Subcutaneous adipose tissue (tissue), 4 donors: ENCODE results near the gene EDC4. TPM values are rescaled to one million over a fixed set of nuclear protein-coding genes. Genes with fewer than 3 reads are reported as not detected.

Experiments used
- total RNA-seq, 4 donors: library from RNA; depleted of rRNA; stranded (reverse); fragments of >200 nt; gene quantifications; one replicate each; pipeline ENCODE4 v1.1.0, GENCODE V29; 2016
- TF ChIP-seq, protein P1 (sequence below): fragments of 450-650 bp; IDR thresholded peaks from one replicate; pipeline ENCODE4 v1.5.1; 2016; ENCODE audit warnings: low read depth, mild to moderate bottlenecking, control low read depth, antibody characterized with exemption, moderate library complexity

EDC4 gene
- total RNA-seq, 4 donors from 2014 or later, result 21.0 to 47.5 (median 28.3) TPM

DNA sequence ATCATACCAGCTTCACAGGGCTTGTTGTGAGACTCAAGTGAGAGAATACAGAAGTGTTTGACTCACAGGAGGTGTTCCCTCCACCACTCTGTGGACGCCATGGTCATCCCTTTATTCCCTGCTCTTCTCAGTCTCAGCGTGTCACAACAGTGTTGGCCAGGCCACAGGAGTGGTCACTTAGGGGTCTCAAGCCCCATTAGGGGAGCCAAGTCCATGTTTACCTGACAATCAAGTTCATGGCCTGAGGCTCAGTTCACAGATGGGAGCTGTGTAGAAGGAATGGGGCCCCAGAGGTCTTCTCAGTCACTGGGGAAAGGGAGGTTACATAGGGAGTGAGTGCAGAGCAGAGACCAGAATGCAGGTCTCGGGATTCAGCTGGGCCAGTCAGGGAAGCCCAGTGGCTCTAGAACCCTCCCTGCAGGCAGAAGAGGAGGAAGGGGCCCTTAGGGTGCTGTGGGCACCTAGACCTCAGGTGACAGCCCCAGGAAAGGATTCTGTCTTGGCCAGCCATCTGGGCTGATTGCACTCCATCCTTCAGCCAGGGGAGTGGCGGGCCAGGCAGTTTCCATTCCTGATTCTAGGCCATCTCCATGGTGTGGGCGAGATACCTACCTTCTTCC lies 15.8 kb upstream of the EDC4 start:
- TF ChIP-seq, protein P1, sequence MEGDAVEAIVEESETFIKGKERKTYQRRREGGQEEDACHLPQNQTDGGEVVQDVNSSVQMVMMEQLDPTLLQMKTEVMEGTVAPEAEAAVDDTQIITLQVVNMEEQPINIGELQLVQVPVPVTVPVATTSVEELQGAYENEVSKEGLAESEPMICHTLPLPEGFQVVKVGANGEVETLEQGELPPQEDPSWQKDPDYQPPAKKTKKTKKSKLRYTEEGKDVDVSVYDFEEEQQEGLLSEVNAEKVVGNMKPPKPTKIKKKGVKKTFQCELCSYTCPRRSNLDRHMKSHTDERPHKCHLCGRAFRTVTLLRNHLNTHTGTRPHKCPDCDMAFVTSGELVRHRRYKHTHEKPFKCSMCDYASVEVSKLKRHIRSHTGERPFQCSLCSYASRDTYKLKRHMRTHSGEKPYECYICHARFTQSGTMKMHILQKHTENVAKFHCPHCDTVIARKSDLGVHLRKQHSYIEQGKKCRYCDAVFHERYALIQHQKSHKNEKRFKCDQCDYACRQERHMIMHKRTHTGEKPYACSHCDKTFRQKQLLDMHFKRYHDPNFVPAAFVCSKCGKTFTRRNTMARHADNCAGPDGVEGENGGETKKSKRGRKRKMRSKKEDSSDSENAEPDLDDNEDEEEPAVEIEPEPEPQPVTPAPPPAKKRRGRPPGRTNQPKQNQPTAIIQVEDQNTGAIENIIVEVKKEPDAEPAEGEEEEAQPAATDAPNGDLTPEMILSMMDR, result no peak

DNA sequence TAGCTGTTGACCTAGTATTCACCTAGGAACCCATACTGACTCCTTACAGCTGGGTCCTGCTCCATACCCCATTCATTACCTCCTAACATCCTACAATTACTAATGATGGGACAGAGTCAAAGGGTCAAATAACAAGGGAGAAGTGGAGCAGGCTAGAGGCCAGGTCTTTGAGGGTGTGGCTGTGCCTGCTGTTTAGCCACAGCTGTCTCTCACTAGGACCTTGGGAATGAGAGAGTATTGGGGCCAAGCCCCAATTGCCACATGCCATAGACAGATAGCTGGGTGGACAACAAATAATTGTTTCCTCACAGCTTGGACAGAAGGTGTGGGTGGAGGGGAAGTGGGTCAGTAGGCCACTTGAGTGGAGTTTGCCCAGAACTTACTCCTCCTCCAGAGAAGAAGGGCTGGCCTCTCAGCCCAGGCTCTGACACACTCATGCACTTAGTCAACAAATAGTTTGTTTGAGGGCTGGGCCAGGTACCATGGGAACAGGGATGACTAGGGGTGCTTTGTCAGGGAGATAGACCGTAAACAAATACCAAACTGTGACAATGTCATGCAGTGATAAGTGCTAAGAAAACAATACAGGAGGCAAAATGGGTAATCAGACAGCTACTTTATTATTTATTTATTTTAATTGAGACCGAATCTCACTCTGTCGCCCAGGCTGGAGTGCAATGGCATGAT lies 15.2 kb upstream of the EDC4 start:
- TF ChIP-seq, protein P1, result no peak

DNA sequence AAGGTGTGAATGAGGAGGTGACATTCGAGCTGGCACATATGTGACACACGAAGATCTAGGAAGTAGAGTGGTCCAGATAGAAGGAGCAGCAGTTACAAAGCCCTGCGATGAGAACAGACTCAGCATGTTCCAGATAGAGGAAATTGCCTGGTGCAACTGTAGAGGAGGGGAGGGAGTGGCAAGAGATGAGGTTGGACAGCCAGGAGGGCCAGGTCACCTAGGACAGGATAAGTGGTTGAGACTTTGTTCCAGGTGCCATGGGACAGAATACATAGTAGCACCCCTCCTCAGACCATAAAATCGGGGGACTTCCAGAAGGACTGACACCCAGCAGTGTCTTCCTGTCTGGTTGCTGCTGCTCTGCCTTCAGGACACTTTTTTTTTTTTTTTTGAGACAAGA lies 14.4 kb upstream of the EDC4 start:
- TF ChIP-seq, protein P1, result no peak

DNA sequence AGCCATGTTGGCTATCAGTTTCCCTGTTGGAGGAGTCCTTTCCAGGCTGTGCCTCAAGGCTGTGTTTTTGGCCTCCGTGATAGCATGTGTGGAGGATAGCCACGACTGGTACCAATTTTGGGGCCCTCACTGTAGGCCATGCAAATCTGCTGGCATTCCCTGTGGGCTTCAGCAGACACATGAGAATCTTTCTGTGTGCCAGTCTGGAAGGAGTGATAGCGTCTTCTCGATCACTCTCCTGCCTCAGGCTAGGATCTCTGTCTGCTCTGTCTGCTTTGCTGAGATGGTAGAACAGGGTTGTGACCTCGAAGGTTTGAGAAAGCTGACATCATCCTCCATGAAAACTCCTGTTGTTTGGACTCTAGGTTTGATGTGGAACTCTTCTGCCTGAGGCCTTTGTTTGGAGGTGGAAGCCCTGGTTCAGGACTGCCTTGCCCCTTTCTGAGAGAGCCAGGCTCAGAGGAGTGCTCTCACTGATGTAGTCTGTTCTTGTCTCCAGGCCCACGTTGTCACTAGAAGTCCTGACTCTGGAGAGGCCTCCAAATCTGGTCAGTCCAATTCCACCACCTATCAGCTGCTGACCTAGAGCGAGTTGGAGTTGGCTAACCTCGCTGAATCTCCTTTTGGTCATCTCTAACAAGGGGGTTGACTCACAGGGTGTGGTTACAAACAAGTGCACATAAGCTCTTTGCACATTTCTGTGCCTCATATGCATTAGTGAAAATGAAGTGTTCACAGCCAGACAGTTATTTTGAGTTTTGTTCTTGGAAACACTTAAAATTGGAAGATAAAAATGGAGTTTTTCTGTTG lies 12.1 kb upstream of the EDC4 start:
- TF ChIP-seq, protein P1, result no peak

DNA sequence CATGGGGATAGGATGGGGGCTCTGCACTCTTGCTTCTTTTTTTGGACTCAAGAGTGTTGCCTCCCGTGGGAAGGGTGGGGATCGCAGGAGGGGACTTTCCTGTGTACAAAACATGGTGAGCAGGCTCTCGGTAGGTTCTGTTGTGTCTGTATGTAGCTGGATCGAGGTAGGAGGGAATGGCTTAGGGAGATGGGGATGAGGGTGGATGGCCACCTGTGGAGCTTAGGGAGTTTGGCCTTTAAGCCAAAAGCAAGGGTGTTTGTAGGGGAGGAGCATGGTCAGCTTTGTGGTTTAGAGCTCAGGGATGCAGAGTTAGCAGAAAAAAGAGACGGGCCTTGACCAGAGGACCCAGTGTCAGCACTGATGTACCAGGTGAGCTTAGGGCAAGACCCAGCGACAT lies 11.0 kb upstream of the EDC4 start:
- TF ChIP-seq, protein P1, result no peak

DNA sequence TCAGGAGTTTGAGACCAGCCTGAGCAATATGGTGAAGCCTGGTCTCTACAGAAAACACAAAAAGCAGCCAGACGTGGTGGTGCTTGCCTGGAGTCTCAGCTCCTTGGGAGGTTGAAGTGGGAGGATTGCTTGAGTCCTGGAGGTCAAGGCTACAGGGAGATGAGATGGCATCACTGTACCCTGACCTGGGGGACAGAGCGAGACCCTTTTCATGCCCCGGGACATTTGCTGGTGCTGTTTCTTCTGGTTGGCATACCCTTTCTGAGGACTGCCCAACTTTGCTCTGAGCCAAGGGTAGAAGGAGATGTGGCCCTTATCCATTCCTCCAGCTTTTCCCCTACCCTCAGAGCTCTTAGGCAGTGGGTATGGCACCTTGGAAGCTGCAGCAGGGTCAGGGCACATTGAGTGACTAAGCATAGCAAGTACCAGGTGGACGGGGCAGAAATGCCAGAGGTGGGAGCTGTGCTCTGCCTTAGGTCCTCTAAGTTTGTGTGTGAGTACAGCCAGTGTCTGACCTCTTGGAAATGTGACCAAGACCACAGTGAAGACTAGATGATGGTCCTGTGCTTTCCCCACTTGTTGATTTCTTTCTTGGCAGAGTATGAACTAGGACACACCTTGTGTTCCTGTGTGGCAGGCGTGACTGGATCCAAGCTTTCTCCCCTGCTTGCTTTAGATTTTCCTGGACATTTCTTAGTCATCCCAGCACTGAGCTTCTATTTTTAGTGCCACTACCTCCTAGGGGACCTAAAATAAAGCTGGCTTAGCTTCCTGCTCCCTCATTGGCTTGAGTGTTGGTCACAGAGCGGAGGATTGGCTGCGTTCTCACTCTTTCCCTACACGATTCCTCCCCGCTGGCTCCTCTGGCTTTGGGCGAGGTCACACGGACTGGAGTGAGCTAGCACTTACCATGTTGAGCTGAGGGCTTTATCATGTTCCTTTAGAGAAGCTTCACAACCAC lies 9.9 kb upstream of the EDC4 start:
- TF ChIP-seq, protein P1, result no peak
